Activated T-cell treated with anti-CD3 and anti-CD28 coated beads for 24 hours (primary cell): ENCODE measurements around the gene MTM1.
A peak's percentile ranks its signal among the peaks of the same experiment; 100 is the strongest.

Experiments used
- DNase-seq: peaks from one replicate; pipeline ENCODE4 v3.0.0-alpha.2; 2020; ENCODE audit warnings: low read depth

Gene MTM1

DNA sequence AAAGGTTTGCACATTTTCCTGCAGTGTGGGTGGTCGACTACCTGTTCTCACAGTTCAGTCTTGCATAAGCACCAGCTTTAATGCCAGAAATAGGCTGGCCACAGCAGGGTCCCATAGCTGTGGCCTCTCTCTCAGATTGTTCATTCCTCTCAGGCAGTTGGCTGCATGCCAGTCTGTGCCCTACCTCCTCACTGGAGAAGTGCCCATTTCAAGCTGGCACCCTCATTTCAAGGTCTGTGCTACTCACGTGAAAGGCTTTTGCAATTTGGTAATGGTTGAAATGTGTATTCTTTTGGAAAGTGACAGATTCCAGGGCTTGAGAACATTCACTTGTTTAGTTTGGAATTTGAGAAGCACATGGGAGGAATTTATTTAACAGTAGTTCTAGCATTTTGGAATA, 95.9 kb downstream of the MTM1 start:
- DNase-seq: no peak

DNA sequence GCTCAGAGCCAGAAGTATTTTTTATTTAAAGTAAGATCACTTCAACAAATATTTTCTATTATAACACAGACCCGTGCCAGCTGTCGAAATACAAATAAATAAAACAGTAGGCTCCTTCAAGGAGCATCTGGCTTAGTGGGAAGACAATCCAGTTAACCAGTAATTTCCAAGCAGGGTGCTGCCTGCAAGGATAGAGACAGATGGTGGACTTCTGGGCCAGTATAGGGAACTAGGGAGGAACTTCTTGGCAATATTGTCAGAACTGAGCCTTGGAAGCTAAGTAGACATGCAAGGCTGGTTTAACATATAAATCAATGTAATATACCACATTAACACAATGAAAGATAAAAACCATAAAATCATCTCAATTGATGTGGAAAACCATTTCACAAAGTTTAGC, 107.8 kb downstream of the MTM1 start:
- DNase-seq: no peak

DNA sequence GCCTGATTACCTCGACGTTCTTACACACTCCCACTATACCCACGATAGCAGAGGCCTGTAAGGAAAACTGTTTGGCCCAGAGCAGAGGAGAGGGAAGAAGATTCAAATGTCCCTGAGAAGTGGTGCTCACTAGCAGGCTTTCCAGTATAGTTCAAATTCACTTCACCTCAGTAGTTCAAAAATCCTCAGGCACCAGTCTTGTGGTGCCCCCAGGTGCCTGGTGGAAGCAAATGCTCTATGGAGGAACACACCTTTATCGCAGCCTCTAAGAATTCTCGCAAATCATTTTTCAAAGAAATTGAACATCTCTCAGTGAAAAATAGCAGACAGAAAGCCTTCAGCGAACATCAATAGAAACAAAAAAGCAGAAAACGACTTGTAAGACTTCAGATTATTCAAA, 112.6 kb downstream of the MTM1 start:
- no peak for DNase-seq

DNA sequence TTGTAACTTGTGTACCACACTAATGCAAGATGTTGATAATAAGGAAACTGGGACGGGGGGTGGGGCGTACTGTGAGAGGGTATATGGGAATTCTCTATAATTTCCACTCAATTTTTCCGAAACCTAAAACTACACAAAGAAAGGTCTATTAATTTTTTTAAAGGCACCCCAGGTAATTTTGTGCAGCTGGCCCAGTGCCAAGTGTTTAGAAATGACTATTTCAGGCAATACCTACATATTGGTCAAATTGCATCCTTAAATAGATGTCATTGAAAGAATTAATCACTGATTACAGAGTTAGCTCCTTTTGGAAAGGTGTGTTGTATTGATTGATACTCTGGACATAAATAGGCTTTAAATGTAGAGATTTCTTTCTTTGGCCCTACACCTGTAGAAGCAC, 114.7 kb downstream of the MTM1 start:
- no peak for DNase-seq

DNA sequence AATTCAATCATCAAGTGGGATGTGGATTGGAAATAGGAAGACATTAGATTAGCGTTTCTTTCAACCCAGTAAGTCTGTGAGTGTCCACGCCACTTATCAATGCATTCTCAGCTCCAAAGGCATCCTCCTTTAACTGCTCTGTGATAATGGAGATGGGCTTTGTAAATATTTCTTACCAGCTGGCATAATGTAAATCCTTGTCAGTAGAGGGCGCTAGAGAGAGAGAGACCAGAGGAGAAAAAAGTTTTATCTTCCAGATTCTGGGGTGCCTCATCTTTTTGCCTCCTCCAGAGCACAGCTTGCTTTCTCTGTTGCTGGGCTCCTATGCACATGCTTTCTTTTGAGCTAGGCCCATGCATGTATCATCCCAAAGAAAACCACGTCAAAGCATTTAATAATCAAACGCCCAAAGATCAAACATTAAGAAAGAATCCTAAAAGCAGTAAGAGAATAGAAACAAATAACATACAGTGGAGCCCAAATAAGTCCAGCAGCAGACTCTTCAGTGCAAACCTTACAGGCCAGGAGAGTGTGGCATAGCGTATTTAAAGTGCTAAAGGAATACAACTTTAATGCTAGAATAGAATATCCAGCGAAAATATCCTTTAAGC, 115.2 kb downstream of the MTM1 start:
- DNase-seq: no peak

DNA sequence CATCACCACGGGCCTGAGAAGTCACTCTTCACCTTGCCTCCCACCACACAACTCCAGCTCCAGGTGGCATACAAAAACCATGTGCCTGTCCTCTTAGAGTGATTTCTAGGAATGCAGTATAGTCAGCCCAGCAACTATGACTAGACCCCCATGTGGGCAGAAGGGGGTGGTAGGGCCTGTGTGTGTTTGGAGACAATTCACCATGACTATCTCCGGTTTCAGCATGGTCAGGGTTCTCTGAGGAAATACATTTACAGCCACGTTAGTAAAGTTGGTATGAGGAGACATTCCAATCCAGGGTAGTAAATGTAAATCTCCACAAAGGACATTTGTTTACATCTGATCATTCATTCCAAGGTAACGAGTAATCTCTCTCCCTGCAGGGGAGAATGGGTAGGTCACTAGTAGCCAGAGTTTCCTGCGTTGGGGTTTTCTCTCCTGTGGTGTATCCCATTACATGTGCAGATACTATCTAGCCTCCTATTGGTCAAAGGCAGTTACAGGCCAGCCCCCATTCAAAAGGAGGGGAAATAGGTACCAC, 120.6 kb downstream of the MTM1 start:
- no peak for DNase-seq

DNA sequence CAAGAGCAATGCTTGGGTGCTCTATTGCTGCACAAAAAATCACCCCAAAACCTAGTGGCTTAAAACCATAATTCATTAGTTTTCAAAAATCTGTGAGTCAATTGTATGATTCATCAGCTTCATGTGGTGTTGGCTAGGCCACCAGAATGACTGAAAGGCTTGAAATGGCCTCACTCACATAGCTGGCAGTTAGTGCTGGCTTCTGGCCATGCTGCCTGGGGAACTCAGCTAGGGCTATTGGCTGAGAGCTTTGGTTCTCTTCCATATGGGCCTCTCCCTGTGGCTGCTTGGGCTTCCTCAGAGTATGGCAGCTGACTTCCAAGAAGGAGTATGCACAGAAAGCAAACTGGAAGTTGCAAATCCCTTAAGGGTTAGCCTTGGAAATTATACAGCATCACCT, 121.7 kb downstream of the MTM1 start:
- no peak for DNase-seq

DNA sequence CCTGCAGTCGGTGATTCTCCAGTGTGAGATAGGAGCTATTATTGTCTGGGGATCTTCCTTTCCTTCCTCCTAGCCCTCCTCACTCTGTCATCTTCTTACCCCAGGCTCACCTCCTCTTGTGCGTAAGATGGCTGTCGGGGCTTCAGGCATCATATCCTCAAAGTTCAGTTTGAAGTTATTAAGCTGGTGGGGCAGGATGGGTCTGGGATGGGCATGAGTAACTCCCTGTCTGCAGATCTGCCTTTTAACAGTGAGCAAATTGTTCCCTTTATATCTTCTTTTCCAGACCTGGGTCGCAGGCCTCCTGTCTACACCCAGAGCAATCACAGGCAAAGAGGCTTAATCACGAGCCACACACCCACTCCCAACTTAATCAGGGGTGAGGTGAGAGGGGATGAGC, 123.9 kb downstream of the MTM1 start:
- DNase-seq: no peak

DNA sequence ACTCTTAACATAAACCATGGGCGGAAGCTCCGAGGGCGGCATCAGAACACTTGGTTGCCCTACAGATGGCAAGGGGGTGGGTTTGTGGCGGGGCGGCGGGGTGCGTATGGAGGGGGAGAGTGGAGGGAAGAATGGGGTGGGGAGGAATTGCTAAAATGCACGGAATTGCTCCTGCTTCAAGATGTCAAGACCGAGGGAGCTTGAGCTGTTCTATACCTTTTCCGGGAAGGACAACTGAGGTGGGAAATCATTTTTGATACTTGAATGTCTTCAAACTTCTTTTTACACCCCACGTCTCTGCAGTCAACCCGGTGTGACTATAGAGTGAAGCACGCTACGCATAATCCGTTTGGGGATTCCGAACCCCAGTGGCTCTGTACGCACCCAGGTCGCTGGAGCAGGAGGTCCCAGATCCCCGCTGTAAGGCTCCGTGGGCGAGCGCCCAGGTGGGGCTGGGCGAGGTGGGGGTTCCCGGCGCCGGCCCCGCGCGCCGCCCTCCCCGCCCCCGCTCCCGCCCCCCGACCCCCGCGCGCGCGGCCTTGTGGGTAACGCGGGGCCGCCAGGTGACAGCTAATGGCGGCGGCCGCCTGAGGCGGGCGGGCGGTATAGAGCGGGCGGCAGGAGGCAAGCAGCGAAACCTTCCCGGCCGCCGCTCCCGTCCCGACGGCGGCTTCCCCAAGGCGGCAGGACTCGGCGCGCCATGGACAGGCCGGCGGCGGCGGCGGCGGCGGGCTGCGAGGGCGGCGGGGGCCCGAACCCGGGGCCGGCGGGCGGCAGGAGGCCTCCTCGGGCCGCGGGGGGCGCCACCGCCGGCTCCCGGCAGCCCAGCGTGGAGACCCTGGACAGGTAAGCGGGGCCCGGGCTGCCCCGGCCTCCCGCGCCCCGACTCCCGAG, 124.7 kb downstream of the MTM1 start, which contains the start of gene MTMR1:
TSS of gene MTMR1 (plus strand) at position 566 of the 894 bp plus-strand sequence. CDS start at position 701, 135 bp downstream.
- no peak for DNase-seq

DNA sequence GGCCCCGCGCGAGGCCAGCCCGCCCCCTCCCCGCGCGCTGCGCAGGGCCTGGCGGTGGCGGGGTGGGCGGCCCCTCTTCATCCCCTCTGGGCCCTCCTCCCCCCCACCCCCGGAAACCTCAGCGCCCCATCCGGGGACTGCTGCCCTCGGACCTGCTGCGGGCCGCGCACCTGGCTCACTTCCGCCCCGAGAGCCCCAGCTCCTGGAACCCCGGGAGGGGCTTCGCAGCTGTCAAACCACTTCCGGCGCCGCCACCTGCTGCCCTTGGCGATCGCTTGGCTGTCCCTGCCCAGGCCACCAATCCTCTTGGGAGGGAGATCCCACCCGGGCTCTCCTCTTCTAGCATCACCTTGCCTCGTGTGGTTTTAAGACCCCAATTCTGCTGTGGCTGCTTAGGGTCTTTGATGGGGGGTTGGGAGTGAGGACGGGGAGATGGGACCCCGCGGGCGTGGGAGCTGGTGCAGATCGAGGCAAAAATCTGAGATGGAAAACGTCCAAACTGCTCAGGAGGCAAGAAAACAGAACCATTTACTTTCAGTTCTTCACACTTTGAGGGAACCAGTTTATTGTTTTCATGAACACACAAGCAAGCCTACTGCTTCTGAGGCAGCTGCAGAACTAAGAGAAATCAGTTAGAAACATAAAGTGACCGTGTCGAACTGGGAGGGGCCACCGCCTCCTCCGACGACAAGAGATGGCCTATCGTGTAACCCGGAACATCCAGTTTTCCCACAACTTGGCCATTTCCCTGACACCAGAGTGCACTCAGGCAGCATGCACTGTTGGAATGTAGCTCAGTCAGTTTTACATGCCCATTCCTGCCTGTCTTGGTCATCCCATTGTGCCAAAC, 125.5 kb downstream of the MTM1 start:
- peak; percentile 46 for DNase-seq

DNA sequence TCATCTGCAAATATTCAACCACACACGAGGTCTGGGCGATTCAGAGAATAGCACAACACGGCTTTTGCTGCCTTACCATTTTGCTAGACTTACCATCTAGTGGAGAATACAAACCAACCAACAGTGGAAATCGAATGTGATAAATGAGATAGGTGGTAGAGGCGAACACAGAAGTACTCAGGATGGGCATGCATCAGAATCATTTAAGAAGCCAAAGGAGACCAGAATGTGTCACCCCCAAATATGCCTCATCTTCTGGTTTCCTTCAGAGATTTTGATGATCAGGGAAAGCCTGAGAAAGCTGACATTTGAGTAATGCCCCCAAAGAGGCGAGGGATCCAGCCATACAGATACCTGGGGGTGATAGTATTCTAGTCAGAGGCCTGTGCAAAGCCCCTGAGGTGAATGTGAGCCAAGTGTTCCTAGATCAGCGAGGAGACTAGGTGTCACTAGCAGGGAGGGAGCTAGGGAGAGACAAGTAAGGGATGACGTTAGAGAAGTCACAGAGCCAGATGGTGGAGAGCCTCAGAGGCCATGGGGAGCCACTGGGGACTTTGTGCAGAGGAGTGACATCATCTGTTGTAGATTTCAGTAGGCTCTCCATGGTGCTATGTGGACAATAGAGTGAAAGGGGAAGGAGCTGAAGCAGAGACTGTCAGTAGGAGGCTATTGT, 126.5 kb downstream of the MTM1 start:
- DNase-seq: no peak

DNA sequence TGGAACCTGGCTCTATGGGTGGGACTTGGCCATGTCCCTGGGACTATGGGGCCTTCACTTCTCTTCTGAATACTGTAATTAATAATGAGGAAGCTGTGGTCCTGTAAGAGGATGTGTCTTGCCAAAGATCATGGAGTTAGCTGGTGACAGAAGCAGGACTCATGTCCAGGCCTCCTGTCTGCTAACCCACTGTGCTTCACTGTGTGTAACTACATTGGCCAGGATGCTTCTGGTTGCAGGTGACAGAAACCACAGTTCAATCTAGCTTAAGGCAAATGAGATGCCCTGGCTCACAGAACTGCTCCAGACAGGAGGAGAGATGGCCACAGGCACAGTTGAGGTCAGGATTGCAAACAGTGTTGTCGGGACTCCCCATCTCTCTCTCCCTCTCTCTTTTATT, 127.9 kb downstream of the MTM1 start:
- no peak for DNase-seq

DNA sequence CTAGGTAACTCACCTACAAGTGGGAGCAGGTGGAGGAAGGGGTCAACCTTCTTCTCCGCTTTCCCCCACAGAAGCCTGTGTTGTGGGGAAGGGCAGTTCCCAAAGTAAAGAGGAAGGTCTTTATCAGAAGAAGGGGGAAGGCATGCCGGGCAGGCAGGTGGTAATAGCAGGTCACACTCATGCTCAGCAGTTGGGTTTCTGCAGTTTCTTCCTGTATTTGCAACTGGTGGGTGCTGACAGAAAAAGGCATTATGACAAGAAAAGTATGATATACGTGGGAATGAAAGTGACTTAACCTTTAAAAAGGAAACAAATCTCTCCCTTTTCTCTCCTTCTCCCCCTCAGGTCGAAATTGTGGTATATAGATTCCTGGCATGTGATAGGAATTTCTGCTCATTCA, 128.4 kb downstream of the MTM1 start:
- DNase-seq: no peak

DNA sequence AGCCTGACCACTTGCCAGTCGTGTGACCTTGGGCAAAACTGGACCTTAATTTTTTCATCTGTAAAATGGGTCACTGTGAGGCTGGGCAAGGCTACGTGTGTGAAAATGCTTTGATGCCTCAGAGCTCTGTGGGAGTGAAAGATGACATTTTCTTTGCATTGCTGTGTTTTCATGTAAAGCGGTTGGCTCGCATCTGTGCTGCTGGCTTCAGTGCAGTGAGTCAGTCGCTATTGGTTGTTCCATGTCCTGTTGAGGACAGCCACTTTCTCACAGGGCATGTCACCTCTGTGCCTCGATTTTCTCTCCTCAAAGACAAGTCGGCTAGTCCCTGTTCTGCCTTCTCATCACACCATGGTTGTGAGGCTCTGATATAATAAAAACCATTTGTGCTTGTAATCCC, 129.2 kb downstream of the MTM1 start:
- DNase-seq: no peak

DNA sequence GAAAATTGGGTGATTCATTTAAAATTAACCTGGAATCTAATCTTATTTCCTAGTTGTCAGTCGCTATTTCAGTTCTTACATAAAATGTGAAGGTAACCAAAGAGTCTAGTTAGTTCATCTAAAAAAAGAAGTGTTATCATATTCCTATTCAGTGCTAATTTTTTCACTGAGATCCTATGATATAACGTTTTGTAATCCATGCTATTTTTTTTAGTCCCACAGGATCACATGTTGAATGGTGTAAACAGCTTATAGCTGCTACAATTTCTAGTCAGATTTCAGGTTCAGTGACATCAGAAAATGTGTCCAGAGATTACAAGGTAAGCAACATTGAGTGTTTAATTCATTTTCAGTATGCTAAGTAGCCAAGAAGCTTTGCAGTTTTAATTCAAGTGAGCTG, 130.6 kb downstream of the MTM1 start:
- no peak for DNase-seq

DNA sequence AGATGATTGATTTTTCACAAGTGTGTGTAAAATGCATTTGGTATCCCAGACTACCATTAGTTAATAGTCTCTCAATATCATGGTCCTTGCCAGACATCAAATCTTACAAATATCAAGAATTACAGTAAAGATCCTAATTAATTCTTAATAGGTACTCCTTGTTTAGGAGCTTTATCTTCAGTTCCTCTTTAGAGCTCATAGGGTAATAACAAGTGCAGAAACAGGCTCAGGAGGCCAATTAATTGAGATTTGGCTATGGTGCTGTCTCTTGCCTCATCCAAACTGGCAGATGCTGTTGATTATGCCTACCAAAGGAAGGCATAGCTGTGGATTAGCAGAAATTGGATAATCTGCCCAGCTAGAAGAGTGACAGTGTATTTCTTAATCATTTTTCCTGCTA, 131.7 kb downstream of the MTM1 start:
- DNase-seq: no peak

DNA sequence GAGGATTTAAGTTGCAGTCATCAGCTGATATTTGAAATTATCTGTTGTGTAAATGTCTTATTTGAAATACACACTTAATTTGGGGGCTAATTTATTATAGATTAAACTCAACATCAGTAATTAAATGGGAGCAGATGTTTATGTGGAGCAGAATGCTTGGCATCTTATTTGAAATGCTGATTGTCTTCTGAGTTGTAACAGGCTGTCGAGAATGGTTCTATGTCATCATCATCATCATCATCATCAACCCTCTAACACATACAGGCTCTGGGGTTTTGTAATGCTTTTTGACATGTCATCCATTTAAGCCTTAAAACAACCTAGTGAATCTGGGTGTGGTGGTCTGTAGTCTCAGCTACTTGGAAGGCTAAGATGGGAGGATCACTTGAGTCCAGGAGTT, 133.0 kb downstream of the MTM1 start:
- DNase-seq: no peak

DNA sequence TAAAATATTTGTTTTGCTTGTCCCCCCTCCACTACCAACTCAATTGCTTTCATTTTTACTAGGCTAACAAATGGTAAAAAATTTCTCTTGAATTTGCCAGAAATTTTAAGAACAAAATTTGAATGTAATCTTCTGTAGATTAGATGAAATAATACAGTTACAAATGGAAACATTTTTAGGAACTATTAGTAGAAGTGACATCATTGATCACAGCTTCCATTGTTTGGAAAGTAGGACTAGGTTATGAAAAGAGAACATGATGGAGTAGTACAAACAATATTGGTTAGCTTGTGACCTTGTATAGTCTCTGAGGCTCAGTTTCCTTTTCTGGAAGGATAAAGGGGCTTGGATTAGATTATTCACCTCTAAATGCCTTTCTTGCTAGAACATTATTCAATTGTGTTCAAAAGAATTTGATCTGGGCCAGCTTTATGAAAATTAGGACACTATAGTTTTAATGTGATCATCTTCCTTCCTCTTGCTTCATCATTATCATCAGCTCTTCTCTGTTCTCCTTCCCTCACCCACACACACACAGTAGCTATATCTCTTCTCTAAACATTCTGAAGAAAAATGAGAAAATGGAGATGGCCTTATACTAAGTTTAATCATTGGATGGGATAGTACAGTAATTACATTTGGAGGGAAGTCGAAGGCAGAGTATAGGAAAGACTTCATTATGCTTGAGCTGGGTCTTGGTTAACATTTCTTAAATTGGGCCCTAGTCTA, 134.7 kb downstream of the MTM1 start:
- DNase-seq: no peak

DNA sequence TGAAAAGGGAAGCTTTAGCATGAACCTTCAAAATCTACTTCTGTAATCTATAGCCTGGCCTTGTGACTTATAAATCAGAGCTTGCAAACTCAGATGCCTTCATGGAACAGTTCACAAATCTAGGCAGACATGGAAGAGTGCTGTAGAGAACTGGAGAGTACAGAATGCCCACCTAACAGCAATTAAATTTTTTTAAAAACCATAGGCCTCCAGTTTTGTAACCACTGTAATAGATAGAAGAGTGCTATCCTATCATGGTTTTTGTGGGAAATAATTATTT, 135.2 kb downstream of the MTM1 start:
- no peak for DNase-seq

DNA sequence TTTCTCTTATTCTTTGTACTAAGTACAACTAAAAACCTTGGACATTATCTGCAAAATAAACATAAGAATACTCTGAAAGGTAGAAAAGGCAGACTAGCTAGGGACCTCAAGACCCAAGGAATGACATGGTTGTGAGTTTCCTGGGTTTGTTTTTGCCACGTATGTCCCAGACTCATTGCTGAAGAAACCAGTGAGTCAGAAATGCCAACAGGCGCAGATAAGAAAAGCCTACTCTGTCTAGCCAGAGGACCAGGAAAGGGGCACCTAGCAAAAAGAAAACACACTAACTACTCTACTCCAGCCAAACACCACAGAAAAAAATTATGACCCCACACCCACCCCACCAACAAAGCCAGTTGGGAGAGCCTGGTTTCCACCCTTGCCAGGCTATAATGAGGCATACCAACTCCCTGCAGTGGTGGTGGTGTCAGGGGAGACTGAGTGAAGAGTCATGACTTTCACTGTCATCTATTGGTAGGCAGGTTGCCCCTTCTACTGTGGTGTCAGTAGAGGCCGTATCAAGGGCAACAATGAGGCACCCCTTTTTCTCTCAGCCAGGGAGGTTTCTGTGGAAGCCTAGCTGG, 135.7 kb downstream of the MTM1 start:
- DNase-seq: no peak

DNA sequence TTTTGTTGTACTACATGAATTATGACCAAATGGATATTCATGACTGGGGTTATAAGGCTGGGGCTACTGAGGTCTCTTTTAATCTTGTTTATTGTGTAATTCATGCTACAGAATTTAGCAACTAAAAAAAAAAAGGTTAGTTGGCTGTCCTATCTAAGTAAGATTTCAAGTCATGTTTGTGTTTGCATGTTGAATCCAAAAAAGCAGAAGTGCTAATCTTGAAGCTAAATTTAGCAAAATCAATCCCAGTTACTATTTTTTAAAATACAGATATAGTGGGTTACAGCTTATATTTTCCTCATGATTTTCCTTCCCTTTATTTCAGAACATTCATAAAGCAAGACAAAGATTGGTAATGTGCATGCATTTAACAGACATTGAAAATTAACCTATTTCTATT, 144.2 kb downstream of the MTM1 start:
- DNase-seq: no peak
